ENCODE data around the gene NUP188. TPM values are rescaled to one million over a fixed set of nuclear protein-coding genes. Genes with fewer than 3 reads are reported as not detected.

The NUP188 gene
- total RNA-seq, 4 donors from 2014 or later: 18.0 to 79.3 (median 38.4) TPM

GRCh38 chr9:128936171-128936865 lies 11.2 kb upstream of the NUP188 start:
- Histone ChIP-seq H3K27ac (no peak overlapping the region), H3K36me3 (no peaks in the 10 kb centered on the region), H3K9me3 (no peaks in the 10 kb centered on the region), H3K27me3 (no peaks in the 10 kb centered on the region), H3K4me3 (no peak overlapping the region), H3K4me1 (no peaks in the 10 kb centered on the region)
- whole genome bisulfite sequencing, 2 donors (ENCODE audit: low coverage in 1 of 2): 60 to 83% methylated on average over 2 to 11 of the region's 11 CpGs
- no peak for DNase-seq
- intact Hi-C loops (cut with DNase I; ENCODE audit: low total_unique reads) (no loop called here), in situ Hi-C loops (cut with MboI; ENCODE audit: low pct_ligation_motif_present in 1 of 4, low pct_unique_long_range_greater_than_20kb in 1 of 4, low sequenced_read_pairs in 3 of 4) (no loop called here)
- TF ChIP-seq POLR2A (IDR thresholded peaks at IDR 0.05): no peak
- TF ChIP-seq EP300 (IDR thresholded peaks at IDR 0.05; ENCODE audit: low read depth): no peak
- TF ChIP-seq, protein P1, sequence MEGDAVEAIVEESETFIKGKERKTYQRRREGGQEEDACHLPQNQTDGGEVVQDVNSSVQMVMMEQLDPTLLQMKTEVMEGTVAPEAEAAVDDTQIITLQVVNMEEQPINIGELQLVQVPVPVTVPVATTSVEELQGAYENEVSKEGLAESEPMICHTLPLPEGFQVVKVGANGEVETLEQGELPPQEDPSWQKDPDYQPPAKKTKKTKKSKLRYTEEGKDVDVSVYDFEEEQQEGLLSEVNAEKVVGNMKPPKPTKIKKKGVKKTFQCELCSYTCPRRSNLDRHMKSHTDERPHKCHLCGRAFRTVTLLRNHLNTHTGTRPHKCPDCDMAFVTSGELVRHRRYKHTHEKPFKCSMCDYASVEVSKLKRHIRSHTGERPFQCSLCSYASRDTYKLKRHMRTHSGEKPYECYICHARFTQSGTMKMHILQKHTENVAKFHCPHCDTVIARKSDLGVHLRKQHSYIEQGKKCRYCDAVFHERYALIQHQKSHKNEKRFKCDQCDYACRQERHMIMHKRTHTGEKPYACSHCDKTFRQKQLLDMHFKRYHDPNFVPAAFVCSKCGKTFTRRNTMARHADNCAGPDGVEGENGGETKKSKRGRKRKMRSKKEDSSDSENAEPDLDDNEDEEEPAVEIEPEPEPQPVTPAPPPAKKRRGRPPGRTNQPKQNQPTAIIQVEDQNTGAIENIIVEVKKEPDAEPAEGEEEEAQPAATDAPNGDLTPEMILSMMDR (IDR thresholded peaks at IDR 0.05): no peak
- no peak for TF ChIP-seq POLR2AphosphoS5 (IDR thresholded peaks at IDR 0.05)

DNA sequence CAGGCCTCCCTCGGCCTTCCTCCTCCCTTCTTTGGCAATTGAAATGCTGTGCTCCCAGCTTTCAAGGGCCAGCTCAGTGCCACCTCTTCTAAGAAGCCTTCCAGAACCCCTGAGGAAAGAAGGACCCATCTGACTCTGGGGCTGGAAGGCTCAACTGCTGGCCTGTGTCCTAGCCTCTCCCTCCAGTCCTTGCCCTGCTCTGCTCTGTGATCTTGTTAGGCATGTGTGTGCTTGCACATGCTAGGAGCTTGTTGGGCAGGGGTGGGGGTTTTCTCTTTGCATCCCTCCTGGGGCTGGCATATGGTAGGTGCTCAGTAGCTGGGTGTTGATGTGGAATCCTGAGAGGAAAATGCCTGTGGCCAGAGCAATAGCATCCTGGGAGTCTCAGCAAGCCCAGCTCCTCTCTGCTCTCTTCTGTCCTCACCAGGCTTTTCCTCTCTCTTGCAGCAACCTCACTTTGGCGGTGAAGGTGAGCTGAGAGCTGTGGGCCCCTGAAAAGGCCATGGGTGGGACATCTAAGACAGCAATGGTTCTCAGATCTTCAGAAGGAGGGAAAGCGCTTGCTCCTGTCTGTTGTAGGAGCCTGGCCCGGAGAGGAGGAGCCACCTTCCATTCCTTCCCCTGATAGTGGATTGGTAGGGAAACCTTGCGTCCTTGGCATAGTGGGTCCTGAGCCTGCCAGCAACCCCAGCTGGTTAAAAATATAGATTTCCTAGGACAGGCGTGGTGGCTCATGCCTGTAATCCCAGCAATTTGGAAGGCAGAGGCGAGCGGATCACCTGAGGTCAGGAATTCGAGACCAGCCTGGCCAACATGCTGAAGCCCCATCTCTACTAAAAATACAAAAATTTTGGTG lies 10.0 kb upstream of the NUP188 start:
- intact Hi-C loops (cut with DNase I; ENCODE audit: low total_unique reads): no loop called here
- H3K36me3 ChIP-seq: no peaks in the 10 kb centered on the region
- in situ Hi-C loops (cut with MboI; ENCODE audit: low pct_ligation_motif_present in 1 of 4, low pct_unique_long_range_greater_than_20kb in 1 of 4, low sequenced_read_pairs in 3 of 4): no loop called here
- H3K4me1 ChIP-seq: no peaks in the 10 kb centered on the region
- H3K9me3 ChIP-seq: no peaks in the 10 kb centered on the region
- TF ChIP-seq POLR2AphosphoS5 (IDR thresholded peaks at IDR 0.05) (no peak), POLR2A (IDR thresholded peaks at IDR 0.05) (no peak), EP300 (IDR thresholded peaks at IDR 0.05; ENCODE audit: low read depth) (no peak)
- TF ChIP-seq, protein P1 (IDR thresholded peaks at IDR 0.05): no peak
- 87 to 89% methylated on average over 1 to 9 of the region's 9 CpGs for WGBS, 2 donors (ENCODE audit: low coverage in 1 of 2)
- no peaks in the 10 kb centered on the region for H3K27me3 ChIP-seq
- DNase-seq: no peak
- no peak overlapping the region for H3K27ac ChIP-seq
- H3K4me3 ChIP-seq: no peak overlapping the region

DNA sequence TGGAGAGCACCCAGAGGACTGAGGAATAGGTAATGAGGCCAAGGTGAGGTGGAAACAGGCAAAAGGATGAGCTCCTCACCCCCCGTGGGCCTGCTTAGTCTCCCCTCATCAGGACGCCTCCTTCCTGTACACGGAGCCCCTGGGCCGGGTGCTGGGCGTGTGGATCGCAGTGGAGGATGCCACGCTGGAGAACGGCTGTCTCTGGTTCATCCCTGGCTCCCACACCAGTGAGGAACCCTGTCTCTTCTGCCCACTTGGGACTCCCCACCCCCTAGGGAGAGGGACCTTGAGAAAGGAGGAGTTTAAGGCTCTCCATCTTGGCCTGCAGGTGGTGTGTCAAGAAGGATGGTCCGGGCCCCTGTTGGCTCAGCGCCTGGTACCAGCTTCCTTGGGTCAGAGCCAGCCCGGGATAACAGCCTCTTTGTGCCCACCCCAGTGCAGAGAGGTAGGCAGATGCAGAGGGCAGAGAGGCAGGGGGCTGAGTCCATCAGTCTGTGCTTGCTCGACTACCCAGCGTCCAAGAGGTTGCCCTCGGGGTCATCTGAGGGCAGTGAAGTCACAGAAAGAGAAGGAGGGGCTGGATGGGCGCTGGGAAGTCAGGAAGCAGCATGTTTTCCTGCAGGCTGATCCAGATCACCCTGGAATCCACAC lies 7.1 kb upstream of the NUP188 start:
- intact Hi-C loops (cut with DNase I; ENCODE audit: low total_unique reads): no loop called here
- no peak overlapping the region for H3K4me3 ChIP-seq
- no peak for DNase-seq
- H3K27ac ChIP-seq: peak overlapping the region in 1 of 4 donors; percentile 29
- H3K27me3 ChIP-seq: no peaks in the 10 kb centered on the region
- H3K9me3 ChIP-seq: no peaks in the 10 kb centered on the region
- no peaks in the 10 kb centered on the region for H3K36me3 ChIP-seq
- in situ Hi-C loops (cut with MboI; ENCODE audit: low pct_ligation_motif_present in 1 of 4, low pct_unique_long_range_greater_than_20kb in 1 of 4, low sequenced_read_pairs in 3 of 4): no loop called here
- H3K4me1 ChIP-seq: no peaks in the 10 kb centered on the region
- no peak for TF ChIP-seq EP300 (IDR thresholded peaks at IDR 0.05; ENCODE audit: low read depth)
- no peak for TF ChIP-seq POLR2A (IDR thresholded peaks at IDR 0.05)
- no peak for TF ChIP-seq POLR2AphosphoS5 (IDR thresholded peaks at IDR 0.05)
- TF ChIP-seq, protein P1 (IDR thresholded peaks at IDR 0.05): no peak
- 78% methylated on average over 15 of the region's 15 CpGs; no CpG with 5 or more reads in 1 of the 2 donors for WGBS, 2 donors (ENCODE audit: low coverage in 1 of 2)

Data from transverse colon (tissue), 4 donors.